ENCODE measurements around the gene FAM149B1. TPM values are rescaled to one million over a fixed set of nuclear protein-coding genes. Genes with fewer than 3 reads are reported as not detected.
A peak's percentile ranks its signal among the peaks of the same experiment; 100 is the strongest.
"Not testable (repeated sequence)": the region's sequence is repeated elsewhere in the genome, so short reads cannot be mapped to it uniquely, and the experiment has no call there.

Gene FAM149B1
- total RNA-seq, 1 donor from 2014 or later, result 16.2 TPM

- H3K36me3 ChIP-seq (ENCODE audit: control insufficient read depth in 3 of 3, insufficient read depth in 3 of 3, low read length in 3 of 3), result peaks cover 23 to 45% (median 36%) of the 10 kb centered on the region in 3 donors
- not testable (repeated sequence) for H3K4me1 ChIP-seq (ENCODE audit: control insufficient read depth in 3 of 3, insufficient read depth in 3 of 3, low read length in 3 of 3); H3K27me3 ChIP-seq (ENCODE audit: control insufficient read depth in 3 of 3, insufficient read depth in 3 of 3, low read length in 3 of 3); H3K27ac ChIP-seq (ENCODE audit: low read depth, low read length); H3K4me3 ChIP-seq (ENCODE audit: low read length in 3 of 3); H3K9me3 ChIP-seq (ENCODE audit: control insufficient read depth in 3 of 3, low read length in 3 of 3); H3K9ac ChIP-seq (ENCODE audit: low read depth in 1 of 3, low read length in 3 of 3)
These were observed 17.1 kb upstream of the FAM149B1 start for GRCh38 chr10:73150633-73151413.

GRCh38 chr10:73152009-73152408 is 15.9 kb upstream of the FAM149B1 start:
- H3K4me3 ChIP-seq (ENCODE audit: low read length in 3 of 3), result no peak overlapping the region
- no peak overlapping the region for H3K27ac ChIP-seq (ENCODE audit: low read depth, low read length)
- H3K36me3 ChIP-seq (ENCODE audit: control insufficient read depth in 3 of 3, insufficient read depth in 3 of 3, low read length in 3 of 3), result peaks cover 14 to 46% (median 33%) of the 10 kb centered on the region in 3 donors
- no peaks in the 10 kb centered on the region for H3K4me1 ChIP-seq (ENCODE audit: control insufficient read depth in 3 of 3, insufficient read depth in 3 of 3, low read length in 3 of 3)
- H3K27me3 ChIP-seq (ENCODE audit: control insufficient read depth in 3 of 3, insufficient read depth in 3 of 3, low read length in 3 of 3), result no peaks in the 10 kb centered on the region
- H3K9me3 ChIP-seq (ENCODE audit: control insufficient read depth in 3 of 3, low read length in 3 of 3), result no peaks in the 10 kb centered on the region
- H3K9ac ChIP-seq (ENCODE audit: low read depth in 1 of 3, low read length in 3 of 3), result no peak overlapping the region

- Histone ChIP-seq H3K4me3 (ENCODE audit: low read length in 3 of 3) (no peak overlapping the region), H3K27ac (ENCODE audit: low read depth, low read length) (no peak overlapping the region), H3K36me3 (ENCODE audit: control insufficient read depth in 3 of 3, insufficient read depth in 3 of 3, low read length in 3 of 3) (peaks cover 10 to 31% (median 24%) of the 10 kb centered on the region in 3 donors), H3K9me3 (ENCODE audit: control insufficient read depth in 3 of 3, low read length in 3 of 3) (no peaks in the 10 kb centered on the region), H3K4me1 (ENCODE audit: control insufficient read depth in 3 of 3, insufficient read depth in 3 of 3, low read length in 3 of 3) (no peaks in the 10 kb centered on the region), H3K27me3 (ENCODE audit: control insufficient read depth in 3 of 3, insufficient read depth in 3 of 3, low read length in 3 of 3) (no peaks in the 10 kb centered on the region), H3K9ac (ENCODE audit: low read depth in 1 of 3, low read length in 3 of 3) (no peak overlapping the region)
These were observed 11.9 kb upstream of the FAM149B1 start for GRCh38 chr10:73156054-73156453.

- no peak overlapping the region for H3K4me3 ChIP-seq (ENCODE audit: low read length in 3 of 3)
- H3K36me3 ChIP-seq (ENCODE audit: control insufficient read depth in 3 of 3, insufficient read depth in 3 of 3, low read length in 3 of 3), result peaks cover 10 to 31% (median 25%) of the 10 kb centered on the region in 3 donors
- no peaks in the 10 kb centered on the region for H3K9me3 ChIP-seq (ENCODE audit: control insufficient read depth in 3 of 3, low read length in 3 of 3)
- H3K27ac ChIP-seq (ENCODE audit: low read depth, low read length), result no peak overlapping the region
- H3K27me3 ChIP-seq (ENCODE audit: control insufficient read depth in 3 of 3, insufficient read depth in 3 of 3, low read length in 3 of 3), result no peaks in the 10 kb centered on the region
- H3K9ac ChIP-seq (ENCODE audit: low read depth in 1 of 3, low read length in 3 of 3), result no peak overlapping the region
- H3K4me1 ChIP-seq (ENCODE audit: control insufficient read depth in 3 of 3, insufficient read depth in 3 of 3, low read length in 3 of 3), result peaks cover 2 to 9% (median 5%) of the 10 kb centered on the region in 3 donors
These were observed 8.8 kb upstream of the FAM149B1 start for GRCh38 chr10:73159038-73159648.

- no peak overlapping the region for H3K27ac ChIP-seq (ENCODE audit: low read depth, low read length)
- no peak overlapping the region for H3K4me3 ChIP-seq (ENCODE audit: low read length in 3 of 3)
- H3K9ac ChIP-seq (ENCODE audit: low read depth in 1 of 3, low read length in 3 of 3), result no peak overlapping the region
- no peaks in the 10 kb centered on the region for H3K27me3 ChIP-seq (ENCODE audit: control insufficient read depth in 3 of 3, insufficient read depth in 3 of 3, low read length in 3 of 3)
- peaks cover 10 to 24% (median 21%) of the 10 kb centered on the region in 3 donors for H3K36me3 ChIP-seq (ENCODE audit: control insufficient read depth in 3 of 3, insufficient read depth in 3 of 3, low read length in 3 of 3)
- H3K9me3 ChIP-seq (ENCODE audit: control insufficient read depth in 3 of 3, low read length in 3 of 3), result no peaks in the 10 kb centered on the region
- H3K4me1 ChIP-seq (ENCODE audit: control insufficient read depth in 3 of 3, insufficient read depth in 3 of 3, low read length in 3 of 3), result peaks cover 2 to 12% (median 5%) of the 10 kb centered on the region in 3 donors
These were observed 6.8 kb upstream of the FAM149B1 start for GRCh38 chr10:73161079-73161478.

- no peak overlapping the region for H3K4me3 ChIP-seq (ENCODE audit: low read length in 3 of 3)
- peaks cover 10 to 18% (median 17%) of the 10 kb centered on the region in 3 donors for H3K36me3 ChIP-seq (ENCODE audit: control insufficient read depth in 3 of 3, insufficient read depth in 3 of 3, low read length in 3 of 3)
- H3K4me1 ChIP-seq (ENCODE audit: control insufficient read depth in 3 of 3, insufficient read depth in 3 of 3, low read length in 3 of 3), result peaks cover 2 to 18% (median 5%) of the 10 kb centered on the region in 3 donors
- H3K9ac ChIP-seq (ENCODE audit: low read depth in 1 of 3, low read length in 3 of 3), result no peak overlapping the region
- no peak overlapping the region for H3K27ac ChIP-seq (ENCODE audit: low read depth, low read length)
- no peaks in the 10 kb centered on the region for H3K27me3 ChIP-seq (ENCODE audit: control insufficient read depth in 3 of 3, insufficient read depth in 3 of 3, low read length in 3 of 3)
- H3K9me3 ChIP-seq (ENCODE audit: control insufficient read depth in 3 of 3, low read length in 3 of 3), result no peaks in the 10 kb centered on the region
These were observed 6.3 kb upstream of the FAM149B1 start for GRCh38 chr10:73161662-73162061.

- H3K4me1 ChIP-seq (ENCODE audit: control insufficient read depth in 3 of 3, insufficient read depth in 3 of 3, low read length in 3 of 3), result peaks cover 5 to 24% (median 14%) of the 10 kb centered on the region in 3 donors
- H3K27me3 ChIP-seq (ENCODE audit: control insufficient read depth in 3 of 3, insufficient read depth in 3 of 3, low read length in 3 of 3), result no peaks in the 10 kb centered on the region
- no peak overlapping the region for H3K9ac ChIP-seq (ENCODE audit: low read depth in 1 of 3, low read length in 3 of 3)
- no peak overlapping the region for H3K4me3 ChIP-seq (ENCODE audit: low read length in 3 of 3)
- no peaks in the 10 kb centered on the region for H3K9me3 ChIP-seq (ENCODE audit: control insufficient read depth in 3 of 3, low read length in 3 of 3)
- H3K36me3 ChIP-seq (ENCODE audit: control insufficient read depth in 3 of 3, insufficient read depth in 3 of 3, low read length in 3 of 3), result peaks cover 10 to 17% (median 16%) of the 10 kb centered on the region in 3 donors
- H3K27ac ChIP-seq (ENCODE audit: low read depth, low read length), result no peak overlapping the region
These were observed 4.8 kb upstream of the FAM149B1 start for GRCh38 chr10:73163096-73163495.

GRCh38 chr10:73166972-73167371 is 947 bp upstream of the FAM149B1 start:
- Histone ChIP-seq H3K9ac (ENCODE audit: low read depth in 1 of 3, low read length in 3 of 3) (peak overlapping the region; percentile 97 to 100 (median 98)), H3K36me3 (ENCODE audit: control insufficient read depth in 3 of 3, insufficient read depth in 3 of 3, low read length in 3 of 3) (peaks cover 9 to 16% (median 10%) of the 10 kb centered on the region in 3 donors), H3K27me3 (ENCODE audit: control insufficient read depth in 3 of 3, insufficient read depth in 3 of 3, low read length in 3 of 3) (no peaks in the 10 kb centered on the region), H3K4me1 (ENCODE audit: control insufficient read depth in 3 of 3, insufficient read depth in 3 of 3, low read length in 3 of 3) (peaks cover 10 to 24% (median 20%) of the 10 kb centered on the region in 3 donors), H3K4me3 (ENCODE audit: low read length in 3 of 3) (peak overlapping the region; percentile 83 to 100 (median 92)), H3K9me3 (ENCODE audit: control insufficient read depth in 3 of 3, low read length in 3 of 3) (no peaks in the 10 kb centered on the region), H3K27ac (ENCODE audit: low read depth, low read length) (peak overlapping the region; percentile 97)

- Histone ChIP-seq H3K9me3 (ENCODE audit: control insufficient read depth in 3 of 3, low read length in 3 of 3) (no peaks in the 10 kb centered on the region), H3K9ac (ENCODE audit: low read depth in 1 of 3, low read length in 3 of 3) (peak overlapping the region; percentile 97 to 100 (median 98)), H3K4me3 (ENCODE audit: low read length in 3 of 3) (peak overlapping the region; percentile 83 to 100 (median 92)), H3K27me3 (ENCODE audit: control insufficient read depth in 3 of 3, insufficient read depth in 3 of 3, low read length in 3 of 3) (no peaks in the 10 kb centered on the region), H3K27ac (ENCODE audit: low read depth, low read length) (peak overlapping the region; percentile 97), H3K4me1 (ENCODE audit: control insufficient read depth in 3 of 3, insufficient read depth in 3 of 3, low read length in 3 of 3) (peaks cover 10 to 24% (median 20%) of the 10 kb centered on the region in 3 donors), H3K36me3 (ENCODE audit: control insufficient read depth in 3 of 3, insufficient read depth in 3 of 3, low read length in 3 of 3) (peaks cover 5 to 13% (median 10%) of the 10 kb centered on the region in 3 donors)
These were observed 499 bp upstream of the FAM149B1 start for GRCh38 chr10:73167458-73167782.

- H3K9me3 ChIP-seq (ENCODE audit: control insufficient read depth in 3 of 3, low read length in 3 of 3), result no peaks in the 10 kb centered on the region
- H3K4me1 ChIP-seq (ENCODE audit: control insufficient read depth in 3 of 3, insufficient read depth in 3 of 3, low read length in 3 of 3), result peaks cover 8 to 20% (median 16%) of the 10 kb centered on the region in 3 donors
- H3K36me3 ChIP-seq (ENCODE audit: control insufficient read depth in 3 of 3, insufficient read depth in 3 of 3, low read length in 3 of 3), result peaks cover 0 to 5% (median 4%) of the 10 kb centered on the region in 3 donors
- H3K4me3 ChIP-seq (ENCODE audit: low read length in 3 of 3), result peak overlapping the region; percentile 83 to 100 (median 92)
- H3K27ac ChIP-seq (ENCODE audit: low read depth, low read length), result peak overlapping the region; percentile 97
- peak overlapping the region; percentile 97 to 100 (median 98) for H3K9ac ChIP-seq (ENCODE audit: low read depth in 1 of 3, low read length in 3 of 3)
- H3K27me3 ChIP-seq (ENCODE audit: control insufficient read depth in 3 of 3, insufficient read depth in 3 of 3, low read length in 3 of 3), result no peaks in the 10 kb centered on the region
These were observed 515 bp downstream of the FAM149B1 start for GRCh38 chr10:73168465-73168803.

All from skeletal muscle tissue (tissue), 4 donors.